Measurements from ENCODE around the gene GPR108. TPM values are rescaled to one million over a fixed set of nuclear protein-coding genes. Genes with fewer than 3 reads are reported as not detected.
A peak's percentile ranks its signal among the peaks of the same experiment; 100 is the strongest.

GPR108 gene
- total RNA-seq, 2 donors from 2014 or later: 67.4 to 70.4 TPM

GRCh38 chr19:6692027-6692426 lies 45.4 kb downstream of the GPR108 start:
- peaks cover under 1 to 4% of the 10 kb centered on the region in 2 donors for H3K4me1 Mint-ChIP-seq (ENCODE audit: low read depth in 2 of 2)
- H3K9me3 Mint-ChIP-seq: no peaks in the 10 kb centered on the region
- no peaks in the 10 kb centered on the region for H3K27me3 Mint-ChIP-seq
- no peak overlapping the region for H3K27ac Mint-ChIP-seq
- no peak for ATAC-seq
- DNase-seq (ENCODE audit: low spot score): no peak
- H3K4me3 Mint-ChIP-seq: no peak overlapping the region
- no peaks in the 10 kb centered on the region for H3K36me3 Mint-ChIP-seq

- ATAC-seq (no peak), DNase-seq (ENCODE audit: low spot score) (peak; percentile 26)
- Mint-ChIP-seq H3K4me3 (no peak overlapping the region), H3K36me3 (no peaks in the 10 kb centered on the region), H3K27ac (no peak overlapping the region), H3K9me3 (no peaks in the 10 kb centered on the region), H3K27me3 (no peaks in the 10 kb centered on the region), H3K4me1 (ENCODE audit: low read depth in 2 of 2) (peaks cover 0 to 4% of the 10 kb centered on the region in 2 donors)
Measured at GRCh38 chr19:6691342-6691741, 46.0 kb downstream of the GPR108 start.

- DNase-seq (ENCODE audit: low spot score) (peak; percentile 31), ATAC-seq (no peak)
- no peaks in the 10 kb centered on the region for H3K27me3 Mint-ChIP-seq
- no peak overlapping the region for H3K27ac Mint-ChIP-seq
- H3K36me3 Mint-ChIP-seq: no peaks in the 10 kb centered on the region
- H3K9me3 Mint-ChIP-seq: no peaks in the 10 kb centered on the region
- no peak overlapping the region for H3K4me3 Mint-ChIP-seq
- peaks cover 0 to 4% of the 10 kb centered on the region in 2 donors for H3K4me1 Mint-ChIP-seq (ENCODE audit: low read depth in 2 of 2)
Measured at GRCh38 chr19:6690160-6690885, 47.1 kb downstream of the GPR108 start.

- no peak overlapping the region for H3K4me3 Mint-ChIP-seq
- peak overlapping the region in 1 of 2 donors; percentile 2 for H3K27ac Mint-ChIP-seq
- H3K36me3 Mint-ChIP-seq: no peaks in the 10 kb centered on the region
- DNase-seq (ENCODE audit: low spot score): peak; percentile 31
- H3K27me3 Mint-ChIP-seq: peaks cover 0 to 2% of the 10 kb centered on the region in 2 donors
- ATAC-seq: no peak
- peaks cover 4 to 6% of the 10 kb centered on the region in 2 donors for H3K4me1 Mint-ChIP-seq (ENCODE audit: low read depth in 2 of 2)
- H3K9me3 Mint-ChIP-seq: no peaks in the 10 kb centered on the region
Measured at GRCh38 chr19:6687114-6687513, 50.3 kb downstream of the GPR108 start.

- Mint-ChIP-seq H3K4me3 (no peak overlapping the region), H3K36me3 (no peaks in the 10 kb centered on the region), H3K9me3 (no peaks in the 10 kb centered on the region), H3K27me3 (peaks cover 0 to 2% of the 10 kb centered on the region in 2 donors), H3K27ac (peak overlapping the region in 1 of 2 donors; percentile 2), H3K4me1 (ENCODE audit: low read depth in 2 of 2) (peaks cover 4 to 6% of the 10 kb centered on the region in 2 donors)
- peak in 1 of 2 donors; percentile 43 for ATAC-seq
- DNase-seq (ENCODE audit: low spot score): peak; percentile 29
Measured at GRCh38 chr19:6686628-6686975, 50.8 kb downstream of the GPR108 start.

- H3K36me3 Mint-ChIP-seq: no peaks in the 10 kb centered on the region
- H3K9me3 Mint-ChIP-seq: no peaks in the 10 kb centered on the region
- peak overlapping the region in 1 of 2 donors; percentile 2 for H3K27ac Mint-ChIP-seq
- DNase-seq (ENCODE audit: low spot score) (peak; percentile 8), ATAC-seq (peak in 1 of 2 donors; percentile 20)
- peaks cover 0 to 2% of the 10 kb centered on the region in 2 donors for H3K27me3 Mint-ChIP-seq
- H3K4me1 Mint-ChIP-seq (ENCODE audit: low read depth in 2 of 2): peaks cover 4 to 6% of the 10 kb centered on the region in 2 donors
- no peak overlapping the region for H3K4me3 Mint-ChIP-seq
Measured at GRCh38 chr19:6685962-6686627, 51.3 kb downstream of the GPR108 start.

- ATAC-seq (no peak), DNase-seq (ENCODE audit: low spot score) (peak; percentile 32)
- Mint-ChIP-seq H3K36me3 (no peaks in the 10 kb centered on the region), H3K27ac (no peak overlapping the region), H3K4me3 (no peak overlapping the region), H3K9me3 (no peaks in the 10 kb centered on the region), H3K27me3 (peaks cover 0 to 2% of the 10 kb centered on the region in 2 donors), H3K4me1 (ENCODE audit: low read depth in 2 of 2) (peaks cover 4 to 6% of the 10 kb centered on the region in 2 donors)
Measured at GRCh38 chr19:6685482-6685881, 51.9 kb downstream of the GPR108 start.

GRCh38 chr19:6683971-6684370 lies 53.4 kb downstream of the GPR108 start:
- Mint-ChIP-seq H3K9me3 (no peaks in the 10 kb centered on the region), H3K27me3 (peaks cover 0 to 2% of the 10 kb centered on the region in 2 donors), H3K4me3 (no peak overlapping the region), H3K36me3 (no peaks in the 10 kb centered on the region), H3K27ac (no peak overlapping the region), H3K4me1 (ENCODE audit: low read depth in 2 of 2) (peaks cover 6 to 9% of the 10 kb centered on the region in 2 donors)
- ATAC-seq (no peak), DNase-seq (ENCODE audit: low spot score) (no peak)

GRCh38 chr19:6682607-6683128 lies 54.7 kb downstream of the GPR108 start:
- Mint-ChIP-seq H3K27ac (no peak overlapping the region), H3K27me3 (peaks cover 0 to 2% of the 10 kb centered on the region in 2 donors), H3K4me3 (no peak overlapping the region), H3K36me3 (no peaks in the 10 kb centered on the region), H3K4me1 (ENCODE audit: low read depth in 2 of 2) (peaks cover 16% of the 10 kb centered on the region in 2 donors), H3K9me3 (peaks cover 4% of the 10 kb centered on the region)
- DNase-seq (ENCODE audit: low spot score) (peak; percentile 6), ATAC-seq (no peak)

- DNase-seq (ENCODE audit: low spot score) (no peak), ATAC-seq (no peak)
- Mint-ChIP-seq H3K9me3 (peaks cover 4% of the 10 kb centered on the region), H3K27ac (peak overlapping the region in 1 of 2 donors; percentile 12), H3K4me3 (no peak overlapping the region), H3K27me3 (peaks cover 0 to 2% of the 10 kb centered on the region in 2 donors), H3K4me1 (ENCODE audit: low read depth in 2 of 2) (peaks cover 32 to 35% of the 10 kb centered on the region in 2 donors), H3K36me3 (no peaks in the 10 kb centered on the region)
Measured at GRCh38 chr19:6680141-6680540, 57.2 kb downstream of the GPR108 start.

Other genes with a start within 250 kb of the GPR108 start
- 1 to 10 TPM; 1.4 to 3.2 TPM for gene TUBB4A, start 235.3 kb downstream of the GPR108 start, total RNA-seq
- gene TNFSF9, start 206.6 kb downstream of the GPR108 start, total RNA-seq: 1 to 10 TPM; 3.4 to 3.8 TPM
- 10 to 100 TPM; 10.6 to 26.1 TPM for gene CD70, start 146.4 kb downstream of the GPR108 start, total RNA-seq
- 10 to 100 TPM in 1 of 2 donors, 1 to 10 TPM in 1; 4.5 to 11.3 TPM for gene TNFSF14, start 67.4 kb downstream of the GPR108 start, total RNA-seq
- 1 to 10 TPM; 3.5 to 9.2 TPM for gene C3, start 16.9 kb downstream of the GPR108 start, total RNA-seq
- gene TRIP10, start 2.1 kb upstream of the GPR108 start, total RNA-seq: 10 to 100 TPM; 44.8 to 76.5 TPM
- gene SH2D3A, start 29.9 kb upstream of the GPR108 start, total RNA-seq: 10 to 100 TPM; 15.2 to 17.8 TPM
- 100 to 1,000 TPM; 166 to 167 TPM for gene VAV1, start 35.1 kb upstream of the GPR108 start, total RNA-seq
- 1 to 10 TPM in 1 of 2 donors, under 1 TPM in 1; 1.00 to 2.0 TPM for gene ADGRE1, start 150.0 kb upstream of the GPR108 start, total RNA-seq